Esophagus squamous epithelium (tissue), 5 donors: ENCODE measurements around the gene TULP4. TPM values are rescaled to one million over a fixed set of nuclear protein-coding genes. Genes with fewer than 3 reads are reported as not detected.

Experiments used
- DNase-seq: peaks from one replicate; lab custom pipeline; 2025; lab: John Stamatoyannopoulos, UW
- H3K27ac ChIP-seq, 4 donors: fragments of 200-600 bp; sonication (generic); one replicate each; pipeline ENCODE4 v1.5.1; 2016 to 2019; ENCODE audit warnings: mild to moderate bottlenecking in 1 of 4
- H3K27me3 ChIP-seq, 4 donors: fragments of 200-600 bp; sonication (generic); 1 replicate in 3 of 4; 2 replicates in 1 of 4; pipeline versions ENCODE4 v1.5.1 to v1.6.0; 2017 to 2021; ENCODE audit warnings: antibody characterized with exemption in 1 of 4
- H3K36me3 ChIP-seq, 3 donors: fragments of 200-600 bp; sonication (generic); one replicate each; pipeline ENCODE4 v1.5.1; 2016 to 2019
- H3K4me1 ChIP-seq, 3 donors: fragments of 200-600 bp; sonication (generic); one replicate each; pipeline ENCODE4 v1.5.1; 2017 to 2019
- H3K4me3 ChIP-seq, 4 donors: fragments of 200-600 bp; sonication (generic); 1 replicate in 3 of 4; 2 replicates in 1 of 4; pipeline ENCODE4 v1.5.1; 2016 to 2019; ENCODE audit warnings: mild to moderate bottlenecking in 2 of 4, moderate library complexity in 1 of 4
- H3K9me3 ChIP-seq, 3 donors: fragments of 200-600 bp; sonication (generic); one replicate each; pipeline ENCODE4 v1.5.1; 2016 to 2019
- CTCF ChIP-seq, 6 experiments: fragments of 450-650 bp in 4 of 6; fragments of 200-600 bp in 2 of 6; sonication (generic) in 2 of 6; IDR thresholded peaks; one replicate each; pipeline ENCODE4 v1.5.1; 2016 to 2019; ENCODE audit warnings: antibody characterized with exemption in 6 of 6, mild to moderate bottlenecking in 4 of 6, moderate library complexity in 4 of 6
- POLR2A ChIP-seq, 4 donors: fragments of 450-650 bp; IDR thresholded peaks; one replicate each; pipeline ENCODE4 v1.6.1; 2017; ENCODE audit warnings: antibody characterized with exemption in 4 of 4, mild to moderate bottlenecking in 4 of 4, moderate library complexity in 3 of 4
- WGBS, 2 donors: methylation state at CpG; one replicate each; pipeline ENCODE4 v1.1.5; 2018; 5-methylcytosine and 5-hydroxymethylcytosine counted together
- intact Hi-C: fragments of 100-400 bp; cut with DNase I; formaldehyde crosslinking; loops from one replicate; pipeline ENCODE4 v1.15.0; 2022
- total RNA-seq, 4 donors: library from RNA; depleted of rRNA; stranded (reverse); fragments of >200 nt; gene quantifications; one replicate each; pipeline ENCODE4 v1.1.0, GENCODE V29; 2016
- donor health status: DM: yes; HTN: yes; CAD: no.

The TULP4 gene
- total RNA-seq, 4 donors from 2014 or later = 50.9 to 104 (median 59.2) TPM

- no peak for DNase-seq
- Histone ChIP-seq H3K36me3 (no peaks in the 10 kb centered on the region), H3K9me3 (no peaks in the 10 kb centered on the region), H3K4me3 (no peak overlapping the region), H3K27me3 (no peaks in the 10 kb centered on the region), H3K4me1 (peaks cover 0 to 21% (median 8%) of the 10 kb centered on the region in 3 donors), H3K27ac (no peak overlapping the region)
- TF ChIP-seq POLR2A (IDR thresholded peaks at IDR 0.05) = no peak
- intact Hi-C loops = no loop called here
- 68 to 73% methylated on average over 3 of the region's 3 CpGs for WGBS, 2 donors
Measured at GRCh38 chr6:158376631-158377081, 64.4 kb downstream of the TULP4 start.

GRCh38 chr6:158377860-158378259 is 65.6 kb downstream of the TULP4 start:
- WGBS, 2 donors = 21 to 32% methylated on average over 4 of the region's 4 CpGs
- Histone ChIP-seq H3K36me3 (no peaks in the 10 kb centered on the region), H3K27ac (no peak overlapping the region), H3K27me3 (no peaks in the 10 kb centered on the region), H3K4me3 (no peak overlapping the region), H3K9me3 (no peaks in the 10 kb centered on the region), H3K4me1 (peaks cover 0 to 19% (median 8%) of the 10 kb centered on the region in 3 donors)
- TF ChIP-seq POLR2A (IDR thresholded peaks at IDR 0.05) (no peak), CTCF (IDR thresholded peaks at IDR 0.05) (no peak)
- DNase-seq = no peak
- intact Hi-C loops = no loop called here

GRCh38 chr6:158379336-158379735 is 67.1 kb downstream of the TULP4 start:
- Histone ChIP-seq H3K27me3 (no peaks in the 10 kb centered on the region), H3K4me1 (peaks cover 0 to 12% (median 8%) of the 10 kb centered on the region in 3 donors), H3K4me3 (no peak overlapping the region), H3K9me3 (no peaks in the 10 kb centered on the region), H3K36me3 (no peaks in the 10 kb centered on the region), H3K27ac (no peak overlapping the region)
- 81 to 91% methylated on average over 7 of the region's 7 CpGs for WGBS, 2 donors
- intact Hi-C loops = no loop called here
- TF ChIP-seq POLR2A (IDR thresholded peaks at IDR 0.05) (no peak), CTCF (IDR thresholded peaks at IDR 0.05) (no peak)
- no peak for DNase-seq

- Histone ChIP-seq H3K36me3 (no peaks in the 10 kb centered on the region), H3K9me3 (no peaks in the 10 kb centered on the region), H3K4me1 (peaks cover 0 to 19% (median 8%) of the 10 kb centered on the region in 3 donors), H3K27ac (no peak overlapping the region), H3K4me3 (no peak overlapping the region), H3K27me3 (no peaks in the 10 kb centered on the region)
- WGBS, 2 donors = 57 to 61% methylated on average over 2 of the region's 2 CpGs
- TF ChIP-seq POLR2A (IDR thresholded peaks at IDR 0.05) (no peak), CTCF (IDR thresholded peaks at IDR 0.05) (no peak)
- intact Hi-C loops = no loop called here
- no peak for DNase-seq
Measured at GRCh38 chr6:158381214-158381613, 68.9 kb downstream of the TULP4 start.

GRCh38 chr6:158382491-158382890 is 70.2 kb downstream of the TULP4 start:
- no peaks in the 10 kb centered on the region for H3K36me3 ChIP-seq
- peaks cover 0 to 17% (median 7%) of the 10 kb centered on the region in 3 donors for H3K4me1 ChIP-seq
- no peaks in the 10 kb centered on the region for H3K27me3 ChIP-seq
- no peak overlapping the region for H3K4me3 ChIP-seq
- TF ChIP-seq POLR2A (IDR thresholded peaks at IDR 0.05) (no peak), CTCF (IDR thresholded peaks at IDR 0.05) (no peak)
- no peak for DNase-seq
- no peak overlapping the region for H3K27ac ChIP-seq
- H3K9me3 ChIP-seq = no peaks in the 10 kb centered on the region
- intact Hi-C loops = no loop called here
- WGBS, 2 donors = 92 to 100% methylated on average over 1 of the region's 1 CpG

GRCh38 chr6:158383057-158383456 is 70.8 kb downstream of the TULP4 start:
- 80 to 82% methylated on average over 1 of the region's 1 CpG for WGBS, 2 donors
- no peaks in the 10 kb centered on the region for H3K27me3 ChIP-seq
- no peaks in the 10 kb centered on the region for H3K9me3 ChIP-seq
- peaks cover 0 to 11% (median 1%) of the 10 kb centered on the region in 3 donors for H3K4me1 ChIP-seq
- TF ChIP-seq POLR2A (IDR thresholded peaks at IDR 0.05) (no peak), CTCF (IDR thresholded peaks at IDR 0.05) (no peak)
- no peak for DNase-seq
- no peaks in the 10 kb centered on the region for H3K36me3 ChIP-seq
- H3K4me3 ChIP-seq = no peak overlapping the region
- intact Hi-C loops = no loop called here
- H3K27ac ChIP-seq = no peak overlapping the region
